Vagina (tissue), 2 donors: Measurements from ENCODE around the gene PHLPP1. TPM values are rescaled to one million over a fixed set of nuclear protein-coding genes. Genes with fewer than 3 reads are reported as not detected.

Experiments used
- DNase-seq, 2 donors: peaks; one replicate each; pipeline ENCODE4 v3.0.0-alpha.2; 2017; ENCODE audit errors: extremely low spot score in 2 of 2
- H3K27ac ChIP-seq: fragments of 200-600 bp; sonication (generic); one replicate; pipeline ENCODE4 v1.5.1; 2019
- H3K27me3 ChIP-seq: fragments of 200-600 bp; sonication (generic); one replicate; pipeline ENCODE4 v1.5.1; 2019
- H3K36me3 ChIP-seq, 2 donors: fragments of 200-600 bp; sonication (generic); one replicate each; pipeline ENCODE4 v1.5.1; 2017 to 2019
- H3K4me1 ChIP-seq: fragments of 200-600 bp; sonication (generic); one replicate; pipeline ENCODE4 v1.5.1; 2019
- H3K4me3 ChIP-seq, 2 donors: fragments of 200-600 bp; sonication (generic); 1 replicate in 1 of 2; 2 replicates in 1 of 2; pipeline ENCODE4 v1.5.1; 2016 to 2019
- H3K9me3 ChIP-seq: fragments of 200-600 bp; sonication (generic); one replicate; pipeline ENCODE4 v1.5.1; 2019
- POLR2A ChIP-seq, 2 donors: fragments of 450-650 bp; IDR thresholded peaks; one replicate each; pipeline ENCODE4 v1.6.1; 2017; ENCODE audit warnings: antibody characterized with exemption in 2 of 2, mild to moderate bottlenecking in 2 of 2, moderate library complexity in 2 of 2
- POLR2AphosphoS5 ChIP-seq, 2 donors: sonication (generic); formaldehyde crosslinking; IDR thresholded peaks; one replicate each; pipeline ENCODE4 v1.9.0; 2017; ENCODE audit warnings: antibody characterized with exemption in 2 of 2, mild to moderate bottlenecking in 2 of 2, low read depth in 1 of 2; ENCODE audit not compliant: insufficient read depth in 1 of 2
- intact Hi-C: fragments of 100-400 bp; cut with DNase I; formaldehyde crosslinking; loops from one replicate; pipeline ENCODE4 v1.15.1; 2023
- total RNA-seq: library from RNA; depleted of rRNA; stranded (reverse); fragments of >200 nt; gene quantifications from one replicate; pipeline ENCODE4 v1.2.3, GENCODE V29; 2016
- TF ChIP-seq, protein P1 (sequence below), 3 experiments: fragments of 450-650 bp in 2 of 3; fragments of 200-600 bp in 1 of 3; sonication (generic) in 1 of 3; IDR thresholded peaks; one replicate each; pipeline ENCODE4 v1.5.1; 2017 to 2019; ENCODE audit warnings: antibody characterized with exemption in 3 of 3, mild to moderate bottlenecking in 2 of 3, moderate library complexity in 2 of 3

Gene PHLPP1
- total RNA-seq, 1 donor from 2014 or later, result 20.6 TPM

GRCh38 chr18:62730941-62731340, 15.6 kb downstream of the PHLPP1 start:
- no peak for DNase-seq
- Histone ChIP-seq H3K27me3 (no peaks in the 10 kb centered on the region), H3K4me1 (no peaks in the 10 kb centered on the region), H3K36me3 (no peaks in the 10 kb centered on the region), H3K27ac (no peak overlapping the region), H3K4me3 (no peak overlapping the region), H3K9me3 (no peaks in the 10 kb centered on the region)
- intact Hi-C loops, result no loop called here
- TF ChIP-seq POLR2AphosphoS5 (IDR thresholded peaks at IDR 0.05; ENCODE audit: insufficient read depth in 1 of 2, low read depth in 1 of 2), result no peak
- TF ChIP-seq POLR2A (IDR thresholded peaks at IDR 0.05), result no peak
- TF ChIP-seq, protein P1, sequence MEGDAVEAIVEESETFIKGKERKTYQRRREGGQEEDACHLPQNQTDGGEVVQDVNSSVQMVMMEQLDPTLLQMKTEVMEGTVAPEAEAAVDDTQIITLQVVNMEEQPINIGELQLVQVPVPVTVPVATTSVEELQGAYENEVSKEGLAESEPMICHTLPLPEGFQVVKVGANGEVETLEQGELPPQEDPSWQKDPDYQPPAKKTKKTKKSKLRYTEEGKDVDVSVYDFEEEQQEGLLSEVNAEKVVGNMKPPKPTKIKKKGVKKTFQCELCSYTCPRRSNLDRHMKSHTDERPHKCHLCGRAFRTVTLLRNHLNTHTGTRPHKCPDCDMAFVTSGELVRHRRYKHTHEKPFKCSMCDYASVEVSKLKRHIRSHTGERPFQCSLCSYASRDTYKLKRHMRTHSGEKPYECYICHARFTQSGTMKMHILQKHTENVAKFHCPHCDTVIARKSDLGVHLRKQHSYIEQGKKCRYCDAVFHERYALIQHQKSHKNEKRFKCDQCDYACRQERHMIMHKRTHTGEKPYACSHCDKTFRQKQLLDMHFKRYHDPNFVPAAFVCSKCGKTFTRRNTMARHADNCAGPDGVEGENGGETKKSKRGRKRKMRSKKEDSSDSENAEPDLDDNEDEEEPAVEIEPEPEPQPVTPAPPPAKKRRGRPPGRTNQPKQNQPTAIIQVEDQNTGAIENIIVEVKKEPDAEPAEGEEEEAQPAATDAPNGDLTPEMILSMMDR (IDR thresholded peaks at IDR 0.05), result no peak

DNA sequence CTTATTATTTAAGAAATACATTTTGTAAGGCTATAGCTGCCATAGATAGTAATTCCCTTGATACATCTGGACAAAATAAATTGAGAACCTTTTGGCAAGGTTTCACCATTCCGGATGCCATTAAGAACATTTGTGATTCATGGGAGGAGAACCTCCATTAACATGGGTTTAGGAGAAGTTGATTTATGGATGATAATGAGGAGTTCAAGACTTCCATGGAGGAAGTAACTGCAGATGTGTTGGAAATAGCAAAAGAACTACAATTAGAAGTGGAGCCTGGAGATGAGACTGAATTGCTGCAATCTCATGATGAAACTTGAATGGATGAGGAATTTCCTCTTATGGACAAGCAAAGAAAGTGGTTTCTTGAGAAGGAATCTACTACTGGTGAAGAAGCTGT, 17.3 kb downstream of the PHLPP1 start:
- Histone ChIP-seq H3K4me1 (no peaks in the 10 kb centered on the region), H3K9me3 (no peaks in the 10 kb centered on the region), H3K4me3 (no peak overlapping the region), H3K27ac (no peak overlapping the region), H3K27me3 (no peaks in the 10 kb centered on the region), H3K36me3 (no peaks in the 10 kb centered on the region)
- TF ChIP-seq POLR2AphosphoS5 (IDR thresholded peaks at IDR 0.05; ENCODE audit: insufficient read depth in 1 of 2, low read depth in 1 of 2) (no peak), POLR2A (IDR thresholded peaks at IDR 0.05) (no peak)
- TF ChIP-seq, protein P1 (IDR thresholded peaks at IDR 0.05), result no peak
- no peak for DNase-seq
- intact Hi-C loops, result no loop called here

GRCh38 chr18:62734290-62734689, 18.9 kb downstream of the PHLPP1 start:
- intact Hi-C loops, result no loop called here
- peaks cover 1% of the 10 kb centered on the region for H3K4me1 ChIP-seq
- no peaks in the 10 kb centered on the region for H3K27me3 ChIP-seq
- H3K27ac ChIP-seq, result no peak overlapping the region
- TF ChIP-seq POLR2AphosphoS5 (IDR thresholded peaks at IDR 0.05; ENCODE audit: insufficient read depth in 1 of 2, low read depth in 1 of 2) (no peak), POLR2A (IDR thresholded peaks at IDR 0.05) (no peak)
- TF ChIP-seq, protein P1 (IDR thresholded peaks at IDR 0.05), result no peak
- H3K9me3 ChIP-seq, result no peaks in the 10 kb centered on the region
- DNase-seq, result no peak
- H3K36me3 ChIP-seq, result no peaks in the 10 kb centered on the region
- H3K4me3 ChIP-seq, result no peak overlapping the region

- no peaks in the 10 kb centered on the region for H3K27me3 ChIP-seq
- TF ChIP-seq POLR2AphosphoS5 (IDR thresholded peaks at IDR 0.05; ENCODE audit: insufficient read depth in 1 of 2, low read depth in 1 of 2), result no peak
- TF ChIP-seq POLR2A (IDR thresholded peaks at IDR 0.05), result no peak
- intact Hi-C loops, result no loop called here
Measured at GRCh38 chr18:62735387-62735786, 20.0 kb downstream of the PHLPP1 start.

DNA sequence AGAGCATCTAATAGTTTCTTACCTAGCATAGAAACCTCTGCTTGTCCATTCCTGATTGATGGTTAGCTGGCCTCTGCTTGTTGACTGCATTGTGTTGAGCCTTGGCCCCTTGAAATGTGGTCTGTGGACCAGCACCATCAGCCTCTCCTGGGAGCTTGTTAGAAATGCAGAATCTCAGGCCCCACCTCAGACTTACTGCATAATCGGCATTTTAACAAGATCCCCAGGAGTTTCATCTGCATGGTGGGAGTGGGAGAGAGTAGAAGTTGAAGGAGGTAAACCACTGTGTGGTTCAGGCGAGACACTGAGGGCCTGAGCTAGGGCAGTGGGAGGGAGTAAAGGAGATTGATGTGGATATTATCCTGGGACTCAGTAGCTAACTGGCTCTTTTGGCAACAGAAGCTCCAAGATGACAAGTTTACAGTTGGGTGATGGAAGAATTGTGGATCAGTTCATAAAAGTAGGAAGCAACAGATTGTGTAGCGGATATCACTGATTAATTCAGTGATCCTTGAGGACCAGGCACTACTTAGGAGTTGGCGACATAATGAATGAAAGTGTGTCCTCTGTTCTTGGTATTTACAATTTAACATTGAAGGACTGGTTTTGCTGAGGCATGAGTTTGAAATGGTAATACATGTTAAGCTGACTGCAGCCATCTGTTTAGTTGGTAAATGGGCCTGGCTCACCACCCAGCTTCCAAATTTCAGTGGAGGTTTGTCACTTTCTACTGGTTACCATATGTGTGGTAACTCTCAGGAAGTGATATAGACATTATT, 20.9 kb downstream of the PHLPP1 start:
- Histone ChIP-seq H3K4me3 (no peak overlapping the region), H3K27me3 (no peaks in the 10 kb centered on the region), H3K36me3 (no peaks in the 10 kb centered on the region), H3K27ac (no peak overlapping the region), H3K4me1 (peaks cover 21% of the 10 kb centered on the region), H3K9me3 (no peaks in the 10 kb centered on the region)
- intact Hi-C loops, result no loop called here
- no peak for TF ChIP-seq POLR2A (IDR thresholded peaks at IDR 0.05)
- no peak for TF ChIP-seq POLR2AphosphoS5 (IDR thresholded peaks at IDR 0.05; ENCODE audit: insufficient read depth in 1 of 2, low read depth in 1 of 2)
- TF ChIP-seq, protein P1 (IDR thresholded peaks at IDR 0.05), result no peak
- no peak for DNase-seq

More at GRCh38 chr18:62735387-62735786, 20.0 kb downstream of the PHLPP1 start:
- Histone ChIP-seq H3K9me3 (no peaks in the 10 kb centered on the region), H3K4me1 (peaks cover 12% of the 10 kb centered on the region), H3K4me3 (no peak overlapping the region), H3K27ac (no peak overlapping the region), H3K36me3 (no peaks in the 10 kb centered on the region)
- no peak for DNase-seq
